Kidney (tissue), 14 donors: ENCODE results near the gene LIAS. TPM values are rescaled to one million over a fixed set of nuclear protein-coding genes. Genes with fewer than 3 reads are reported as not detected.
"Not testable (repeated sequence)": the region's sequence is repeated elsewhere in the genome, so short reads cannot be mapped to it uniquely, and the experiment has no call there.

ENCODE experiments used
- DNase-seq, 5 donors: peaks; one replicate each; pipeline ENCODE4 v3.0.0-alpha.2; 2013 to 2020
- FAIRE-seq: peaks from 2 replicates; lab custom pipeline; 2012; peaks lifted over from hg19 to GRCh38; lab: Jason Lieb, UNC
- H3K27ac ChIP-seq, 2 donors: one replicate each; pipeline ENCODE4 v1.7.0; 2013; ENCODE audit warnings: low read depth in 2 of 2, low read length in 2 of 2, inconsistent platforms in 1 of 2
- H3K27me3 ChIP-seq: one replicate; pipeline ENCODE4 v1.7.1; 2013; ENCODE audit warnings: low read length, inconsistent platforms; ENCODE audit not compliant: control insufficient read depth, insufficient read depth
- H3K36me3 ChIP-seq, 3 donors: one replicate each; pipeline versions ENCODE4 v1.7.0 to v1.7.1; 2013; ENCODE audit warnings: low read length in 3 of 3, control low read depth in 1 of 3, inconsistent platforms in 1 of 3; ENCODE audit not compliant: insufficient read depth in 3 of 3, control insufficient read depth in 2 of 3
- H3K4me1 ChIP-seq, 3 donors: one replicate each; pipeline versions ENCODE4 v1.7.0 to v1.7.1; 2013; ENCODE audit warnings: low read length in 3 of 3, inconsistent platforms in 1 of 3, low read depth in 1 of 3; ENCODE audit not compliant: control insufficient read depth in 2 of 3, insufficient read depth in 2 of 3
- H3K4me3 ChIP-seq, 3 donors: one replicate each; pipeline versions ENCODE4 v1.7.0 to v1.8.1; 2013; ENCODE audit warnings: low read length in 3 of 3, control low read depth in 1 of 3, inconsistent platforms in 1 of 3
- H3K9ac ChIP-seq, 3 donors: one replicate each; pipeline versions ENCODE4 v1.7.0 to v1.7.1; 2013; ENCODE audit warnings: low read length in 3 of 3, control low read depth in 1 of 3, inconsistent platforms in 1 of 3
- H3K9me3 ChIP-seq, 3 donors: one replicate each; pipeline versions ENCODE4 v1.7.0 to v1.7.1; 2013; ENCODE audit warnings: low read length in 3 of 3, control low read depth in 1 of 3, inconsistent platforms in 1 of 3; ENCODE audit not compliant: control insufficient read depth in 2 of 3, insufficient read depth in 1 of 3
- intact Hi-C: fragments of 100-400 bp; cut with DNase I; formaldehyde crosslinking; loops from one replicate; pipeline ENCODE4 v1.11.1; 2022
- polyA plus RNA-seq: library from polyadenylated mRNA; stranded (reverse); fragments of 350-450 nt; fragmentation: Illumina TruSeq; extraction: RNeasy Lipid Tissue Mini Kit (QIAGEN cat#74804); gene quantifications from one replicate; pipeline ENCODE4 v1.2.3, GENCODE V29; 2014; ENCODE audit warnings: low read depth, low replicate concordance; ENCODE audit not compliant: insufficient read depth
- total RNA-seq: library from RNA; stranded (reverse); fragmentation: NEBNext Ultra II Directional; extraction: Animal tissue kit (Norgen Biotek cat#: 25700); gene quantifications from one replicate; pipeline ENCODE4 v1.2.1, GENCODE V29; 2021
- TF ChIP-seq, protein P1 (sequence below): IDR thresholded peaks from 3 replicates; pipeline ENCODE4 v1.5.1; 2012; ENCODE audit warnings: mild to moderate bottlenecking, moderate library complexity, borderline replicate concordance; ENCODE audit not compliant: insufficient read depth; ENCODE audit errors: extremely low read depth
- donor health status: control.
- donor health status: control.
- donor health status: control.
- donor health status: control.
- donor health status: control.
- donor health status: DM: yes; HTN: yes; CAD: no.
- donor health status: Normal renal cell carcinoma (clear cell type).

Gene LIAS
- total and polyA plus RNA-seq, 2 donors from 2014 or later = 14.9 to 30.5 TPM

DNA sequence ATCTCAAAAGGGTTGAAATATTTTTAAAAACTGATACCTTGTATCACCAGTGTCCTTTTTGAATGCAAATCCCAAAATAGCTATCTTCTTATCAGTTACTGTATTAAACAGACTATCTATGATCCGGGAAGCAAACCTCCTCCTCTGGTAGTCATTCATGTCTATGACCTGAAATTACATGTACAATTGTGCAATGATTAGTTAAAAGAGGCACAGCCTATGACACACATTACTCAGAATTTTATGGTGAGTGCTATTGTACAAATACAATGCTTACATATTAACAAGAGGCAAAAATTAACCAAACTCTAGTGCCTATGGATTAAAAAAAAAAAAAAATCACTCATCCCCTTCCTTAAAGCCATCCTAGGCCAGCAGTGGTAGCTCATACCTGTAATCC is 46.7 kb downstream of the LIAS start:
- intact Hi-C loops = no loop called here
- H3K27ac ChIP-seq = no peak overlapping the region
- H3K4me1 ChIP-seq = no peaks in the 10 kb centered on the region
- no peaks in the 10 kb centered on the region for H3K9me3 ChIP-seq
- FAIRE-seq (no peak), DNase-seq (no peak)
- TF ChIP-seq, protein P1, sequence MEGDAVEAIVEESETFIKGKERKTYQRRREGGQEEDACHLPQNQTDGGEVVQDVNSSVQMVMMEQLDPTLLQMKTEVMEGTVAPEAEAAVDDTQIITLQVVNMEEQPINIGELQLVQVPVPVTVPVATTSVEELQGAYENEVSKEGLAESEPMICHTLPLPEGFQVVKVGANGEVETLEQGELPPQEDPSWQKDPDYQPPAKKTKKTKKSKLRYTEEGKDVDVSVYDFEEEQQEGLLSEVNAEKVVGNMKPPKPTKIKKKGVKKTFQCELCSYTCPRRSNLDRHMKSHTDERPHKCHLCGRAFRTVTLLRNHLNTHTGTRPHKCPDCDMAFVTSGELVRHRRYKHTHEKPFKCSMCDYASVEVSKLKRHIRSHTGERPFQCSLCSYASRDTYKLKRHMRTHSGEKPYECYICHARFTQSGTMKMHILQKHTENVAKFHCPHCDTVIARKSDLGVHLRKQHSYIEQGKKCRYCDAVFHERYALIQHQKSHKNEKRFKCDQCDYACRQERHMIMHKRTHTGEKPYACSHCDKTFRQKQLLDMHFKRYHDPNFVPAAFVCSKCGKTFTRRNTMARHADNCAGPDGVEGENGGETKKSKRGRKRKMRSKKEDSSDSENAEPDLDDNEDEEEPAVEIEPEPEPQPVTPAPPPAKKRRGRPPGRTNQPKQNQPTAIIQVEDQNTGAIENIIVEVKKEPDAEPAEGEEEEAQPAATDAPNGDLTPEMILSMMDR = no peak
- no peak overlapping the region for H3K4me3 ChIP-seq
- no peak overlapping the region for H3K9ac ChIP-seq
- peaks cover 9 to 61% (median 40%) of the 10 kb centered on the region in 3 donors for H3K36me3 ChIP-seq
- H3K27me3 ChIP-seq = no peaks in the 10 kb centered on the region

DNA sequence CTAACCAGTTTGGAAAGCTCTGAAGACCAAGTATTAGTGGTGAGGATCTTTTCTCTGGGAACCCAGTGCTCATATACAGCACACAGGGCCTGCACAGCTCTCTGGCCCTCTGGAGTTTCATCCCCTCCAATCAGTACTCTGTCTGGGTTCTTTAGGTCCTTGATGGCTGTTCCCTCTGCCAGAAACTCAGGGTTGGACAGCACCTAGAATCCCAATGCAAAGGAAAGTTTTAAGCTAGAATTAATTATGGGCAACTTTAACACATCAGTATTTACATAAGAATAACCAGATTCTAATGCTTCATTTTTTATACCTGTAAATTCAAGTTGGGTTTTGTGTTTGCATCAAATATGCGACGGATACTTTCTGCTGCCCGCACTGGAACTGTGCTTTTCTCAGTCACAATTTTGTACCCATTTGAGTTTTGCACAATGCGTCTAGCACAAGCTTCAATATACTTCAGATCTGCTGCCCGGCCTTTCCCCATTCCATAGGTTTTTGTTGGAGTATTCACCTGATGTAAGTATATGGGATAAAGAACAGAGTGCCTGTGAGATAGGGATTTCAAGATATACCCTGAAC is 51.6 kb downstream of the LIAS start:
- Histone ChIP-seq H3K4me3 (no peak overlapping the region), H3K27ac (no peak overlapping the region), H3K36me3 (peaks cover 7 to 41% (median 24%) of the 10 kb centered on the region in 3 donors), H3K9ac (no peak overlapping the region), H3K9me3 (no peaks in the 10 kb centered on the region), H3K27me3 (no peaks in the 10 kb centered on the region), H3K4me1 (peaks cover 0 to 5% (median 0%) of the 10 kb centered on the region in 3 donors)
- FAIRE-seq (no peak), DNase-seq (no peak)
- TF ChIP-seq, protein P1 = no peak
- intact Hi-C loops = no loop called here

DNA sequence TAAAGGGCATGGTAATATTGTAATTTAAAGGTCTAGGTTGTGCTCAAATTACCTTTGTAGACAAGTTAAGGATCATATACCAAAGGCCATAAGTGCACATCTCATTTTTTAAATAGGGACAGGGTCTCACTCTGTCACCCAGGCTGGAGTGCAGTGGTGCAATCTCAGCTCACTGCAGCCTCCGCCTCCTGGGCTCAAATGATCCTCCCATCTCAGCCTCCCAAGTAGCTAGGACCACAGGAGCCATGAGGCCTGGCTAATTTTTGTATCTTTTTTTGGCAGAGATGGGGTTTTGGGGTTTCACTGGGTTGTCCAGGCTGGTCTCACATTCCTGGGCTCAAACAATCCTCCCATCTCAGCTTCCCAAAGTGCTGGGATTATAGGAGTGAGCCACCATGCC is 55.4 kb downstream of the LIAS start:
- H3K4me1 ChIP-seq, H3K9ac ChIP-seq, H3K4me3 ChIP-seq, H3K27ac ChIP-seq, H3K27me3 ChIP-seq, intact Hi-C loops, H3K9me3 ChIP-seq, FAIRE-seq, DNase-seq: not testable (repeated sequence)
- peaks cover 3 to 19% (median 17%) of the 10 kb centered on the region in 3 donors for H3K36me3 ChIP-seq

DNA sequence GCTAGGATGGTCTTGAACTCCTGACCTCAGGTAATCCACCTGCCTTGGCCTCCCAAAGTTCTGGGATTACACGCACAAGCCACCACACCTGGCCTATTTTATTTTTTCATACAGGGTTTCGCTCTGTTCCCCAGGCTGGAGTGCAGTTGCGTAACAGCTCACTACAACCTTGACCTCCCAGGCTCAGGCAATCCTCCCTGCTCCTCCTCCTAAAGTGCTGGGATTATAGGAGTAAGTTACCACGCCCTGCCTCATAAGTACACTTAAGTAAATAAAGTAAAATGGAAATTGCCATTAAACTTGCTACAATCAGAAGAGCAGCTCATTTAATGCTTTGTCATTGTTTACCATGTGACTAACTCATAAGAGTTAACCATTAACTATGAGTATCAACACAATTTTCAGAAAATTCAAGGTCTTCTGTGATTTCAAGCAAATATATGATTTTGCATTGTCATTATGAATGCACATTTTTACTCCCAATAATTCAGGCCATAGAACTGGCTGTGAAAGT is 56.1 kb downstream of the LIAS start:
- Histone ChIP-seq H3K9ac (no peak overlapping the region), H3K27ac (peak overlapping the region; percentile 28 to 78), H3K36me3 (peaks cover 3 to 13% (median 11%) of the 10 kb centered on the region in 3 donors), H3K4me3 (no peak overlapping the region), H3K27me3 (no peaks in the 10 kb centered on the region), H3K4me1 (peaks cover 0 to 5% (median 0%) of the 10 kb centered on the region in 3 donors), H3K9me3 (no peaks in the 10 kb centered on the region)
- FAIRE-seq (no peak), DNase-seq (no peak)
- intact Hi-C loops = no loop called here
- TF ChIP-seq, protein P1 = no peak

DNA sequence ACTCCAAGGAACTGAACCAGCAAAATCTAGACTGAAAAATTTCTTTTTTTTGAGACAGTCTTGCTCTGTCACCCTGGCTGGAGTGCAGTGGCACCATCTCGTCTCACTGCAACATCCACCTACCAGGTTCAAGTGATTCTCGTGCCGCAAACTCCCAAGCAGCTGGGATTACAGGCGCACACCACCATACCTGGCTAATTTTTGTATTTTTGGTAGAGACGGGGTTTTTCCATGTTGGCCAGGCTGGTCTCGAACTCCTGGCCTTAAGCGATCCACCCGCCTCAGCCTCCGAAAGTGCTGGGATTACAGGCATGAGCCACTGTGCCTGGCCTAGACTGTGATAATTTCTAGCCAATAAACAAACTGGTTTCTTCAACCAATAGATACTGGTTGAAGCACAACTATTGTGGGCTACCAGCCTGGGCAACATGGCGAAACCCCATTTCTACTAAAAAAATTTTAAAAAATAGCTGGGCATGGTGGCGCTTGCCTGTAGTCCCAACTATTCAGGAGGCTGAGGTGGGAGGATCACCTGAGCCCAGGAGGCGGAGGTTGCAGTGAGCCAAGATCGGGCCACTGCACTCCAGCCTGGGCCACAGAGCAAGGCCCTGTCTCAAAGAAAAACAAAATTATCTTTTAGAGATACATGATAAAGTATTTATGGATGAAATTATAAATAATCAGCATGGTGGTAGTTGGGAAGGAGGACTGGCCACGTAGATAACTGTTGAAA is 57.0 kb downstream of the LIAS start:
- H3K36me3 ChIP-seq, H3K4me3 ChIP-seq, H3K27me3 ChIP-seq, FAIRE-seq, H3K9me3 ChIP-seq, intact Hi-C loops, DNase-seq, H3K9ac ChIP-seq, H3K27ac ChIP-seq, H3K4me1 ChIP-seq: not testable (repeated sequence)
